ENCODE measurements around the gene SLC29A3.
A peak's percentile ranks its signal among the peaks of the same experiment; 100 is the strongest.

Gene SLC29A3

GRCh38 chr10:71301371-71301916 is 17.6 kb upstream of the SLC29A3 start:
- DNase-seq, result no peak

GRCh38 chr10:71302451-71302850 is 16.6 kb upstream of the SLC29A3 start:
- no peak for DNase-seq

- DNase-seq, result no peak
These were observed 16.0 kb upstream of the SLC29A3 start for GRCh38 chr10:71302874-71303568.

GRCh38 chr10:71303569-71303907 is 15.5 kb upstream of the SLC29A3 start:
- no peak for DNase-seq

- no peak for DNase-seq
These were observed 14.1 kb upstream of the SLC29A3 start for GRCh38 chr10:71304914-71305313.

- DNase-seq, result no peak
These were observed 12.1 kb upstream of the SLC29A3 start for GRCh38 chr10:71306979-71307378.

- no peak for DNase-seq
These were observed 11.5 kb upstream of the SLC29A3 start for GRCh38 chr10:71307469-71308085.

- DNase-seq, result no peak
These were observed 10.8 kb upstream of the SLC29A3 start for GRCh38 chr10:71308244-71308643.

GRCh38 chr10:71308985-71309384 is 10.1 kb upstream of the SLC29A3 start:
- DNase-seq, result no peak

- DNase-seq, result no peak
These were observed 9.1 kb upstream of the SLC29A3 start for GRCh38 chr10:71309919-71310318.

GRCh38 chr10:71312220-71312619 is 6.8 kb upstream of the SLC29A3 start:
- DNase-seq, result no peak

- no peak for DNase-seq
These were observed 6.0 kb upstream of the SLC29A3 start for GRCh38 chr10:71312811-71313789.

- DNase-seq, result peak; percentile 53 to 62
These were observed 4.9 kb upstream of the SLC29A3 start for GRCh38 chr10:71314028-71314693.

GRCh38 chr10:71314694-71315225 is 4.3 kb upstream of the SLC29A3 start:
- DNase-seq, result no peak

GRCh38 chr10:71316056-71316785 is 2.8 kb upstream of the SLC29A3 start:
- no peak for DNase-seq

- DNase-seq, result no peak
These were observed 2.3 kb upstream of the SLC29A3 start for GRCh38 chr10:71316786-71317160.

GRCh38 chr10:71317739-71318138 is 1.3 kb upstream of the SLC29A3 start:
- no peak for DNase-seq

- no peak for DNase-seq
These were observed 837 bp downstream of the SLC29A3 start for GRCh38 chr10:71319800-71320392.

- DNase-seq, result no peak
These were observed 1.5 kb downstream of the SLC29A3 start for GRCh38 chr10:71320592-71320991.

GRCh38 chr10:71321386-71321785 is 2.3 kb downstream of the SLC29A3 start:
- DNase-seq, result no peak

- no peak for DNase-seq
These were observed 4.3 kb downstream of the SLC29A3 start for GRCh38 chr10:71323407-71323806.
